ENCODE data around the gene CFAP299. TPM values are rescaled to one million over a fixed set of nuclear protein-coding genes. Genes with fewer than 3 reads are reported as not detected.

Gene CFAP299
- total and polyA plus RNA-seq, 2 of the 8 experiments (the other 6 are each of a cell fraction or from before 2014, with no cell fraction given): not detected

DNA sequence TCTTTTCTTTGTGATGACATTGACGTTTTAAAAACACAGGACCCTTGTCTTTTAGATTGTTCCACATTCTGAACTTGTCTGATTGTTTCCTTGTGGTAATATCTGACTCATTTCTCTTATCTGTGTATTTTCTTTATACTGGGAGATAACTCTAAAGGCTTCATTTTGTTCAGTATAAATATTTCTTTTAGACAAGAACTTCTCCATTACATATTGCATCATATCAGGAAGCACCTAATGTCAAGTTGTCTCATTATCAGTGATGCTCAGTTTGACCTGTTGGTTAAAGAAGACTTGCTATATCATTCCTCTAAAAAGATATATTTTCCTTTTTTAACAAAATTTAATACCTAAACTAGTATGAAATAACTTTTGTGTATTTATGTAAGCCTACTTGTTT is 542.7 kb downstream of the CFAP299 start:
- H3K23ac ChIP-seq (ENCODE audit: insufficient read length): no peak overlapping the region
- CTCF ChIA-PET (ENCODE audit: partially characterized antibody): interaction anchor here (0.7 kb wide), 1 partner anchor 1731 kb away, joined by 3 read pairs; no protein-coding TSS in a partner anchor
- no peak overlapping the region for H3K9ac ChIP-seq (replicated peaks in 1 of 4; ENCODE audit: extremely low read depth in 1 of 4, low read depth in 3 of 4, low read length in 3 of 4)
- H2AK5ac ChIP-seq (ENCODE audit: low read depth, low read length): no peak overlapping the region
- POLR2A ChIA-PET (ENCODE audit: partially characterized antibody): no interaction called here
- H2BK20ac ChIP-seq (ENCODE audit: low read length): no peak overlapping the region
- no peak overlapping the region for H2BK120ac ChIP-seq (replicated peaks; ENCODE audit: low read depth, low read length)
- no peak overlapping the region for H3K56ac ChIP-seq (replicated peaks; ENCODE audit: insufficient read length, low read depth, low read length)
- no peak overlapping the region for H2BK5ac ChIP-seq (ENCODE audit: low read depth, low read length)
- H3K23me2 ChIP-seq (ENCODE audit: low read depth, low read length): no peaks in the 10 kb centered on the region; the same call in 1 of the 2 replicates
- H3K18ac ChIP-seq (ENCODE audit: extremely low read depth, low read length): no peak overlapping the region
- DNase-seq (ENCODE audit: low read depth in 1 of 2, low spot score in 2 of 2) (no peak), FAIRE-seq (no peak)
- no peak overlapping the region for H3K4me2 ChIP-seq (ENCODE audit: insufficient read depth in 1 of 2, low read depth in 2 of 2, low read length in 2 of 2)
- H2BK12ac ChIP-seq (ENCODE audit: low read depth, low read length): no peak overlapping the region
- H3K9me3 ChIP-seq (ENCODE audit: insufficient read depth in 2 of 2, low read depth in 1 of 2, low read length in 1 of 2): no peaks in the 10 kb centered on the region
- H3K79me2 ChIP-seq (ENCODE audit: control insufficient read depth in 1 of 2, insufficient read depth in 2 of 2, low read length in 2 of 2): no peaks in the 10 kb centered on the region
- no peak overlapping the region for H3K27ac ChIP-seq (ENCODE audit: low read depth, low read length)
- no peak overlapping the region for H4K5ac ChIP-seq (ENCODE audit: insufficient read length, low read depth, low read length)
- H4K20me1 ChIP-seq (replicated peaks in 1 of 2; ENCODE audit: control insufficient read depth in 1 of 2, insufficient read depth in 2 of 2, low read length in 2 of 2): no peaks in the 10 kb centered on the region
- TF ChIP-seq, protein P1, sequence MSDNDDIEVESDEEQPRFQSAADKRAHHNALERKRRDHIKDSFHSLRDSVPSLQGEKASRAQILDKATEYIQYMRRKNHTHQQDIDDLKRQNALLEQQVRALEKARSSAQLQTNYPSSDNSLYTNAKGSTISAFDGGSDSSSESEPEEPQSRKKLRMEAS (IDR thresholded peaks at IDR 0.05): no peak
- TF ChIP-seq CEBPB (IDR thresholded peaks at IDR 0.05; ENCODE audit: low read depth, low read length): peak; percentile 25; the same call in 1 of the 2 replicates
- no peaks in the 10 kb centered on the region for H3K4me1 ChIP-seq (replicated peaks in 1 of 4; ENCODE audit: control insufficient read depth in 3 of 4, insufficient read depth in 4 of 4, low read length in 3 of 4)
- H3K4me3 ChIP-seq (ENCODE audit: extremely low read depth in 1 of 4, insufficient read depth in 2 of 4, low read depth in 3 of 4, low read length in 4 of 4): no peak overlapping the region
- no peak overlapping the region for H3K4ac ChIP-seq (replicated peaks; ENCODE audit: insufficient read length, low read depth, low read length)
- no peak overlapping the region for H4K91ac ChIP-seq (replicated peaks; ENCODE audit: insufficient read length, low read length)
- WGBS, 2 experiments (ENCODE audit: extremely low coverage in 1 of 2, insufficient coverage in 1 of 2, insufficient read length in 1 of 2, insufficient replicate concordance in 2 of 2, low coverage in 1 of 2, low lambda C conversion rate in 2 of 2, missing lambda C conversion rate in 1 of 2): 81% methylated on average over 1 of the region's 1 CpG; no CpG with 5 or more reads in 1 of the 2 experiments
- no peaks in the 10 kb centered on the region for H3K36me3 ChIP-seq (ENCODE audit: control insufficient read depth in 2 of 4, insufficient read depth in 4 of 4, low read length in 3 of 4)
- no peak overlapping the region for H2AFZ ChIP-seq (ENCODE audit: low read length)
- no peak overlapping the region for H4K8ac ChIP-seq (ENCODE audit: extremely low read depth, insufficient read depth, low read length)
- H3K27me3 ChIP-seq (replicated peaks in 1 of 4; ENCODE audit: control insufficient read depth in 3 of 4, extremely low read depth in 1 of 4, insufficient read depth in 3 of 4, low read length in 3 of 4): no peaks in the 10 kb centered on the region
- H2BK15ac ChIP-seq (ENCODE audit: low read length): no peak overlapping the region
- no peaks in the 10 kb centered on the region for H3K79me1 ChIP-seq (ENCODE audit: low read depth, low read length)
- H3K14ac ChIP-seq (ENCODE audit: insufficient read length): no peak overlapping the region
